Transverse colon (tissue), 4 donors: ENCODE results near the gene USP47. TPM values are rescaled to one million over a fixed set of nuclear protein-coding genes. Genes with fewer than 3 reads are reported as not detected.
A peak's percentile ranks its signal among the peaks of the same experiment; 100 is the strongest.

Experiments used
- DNase-seq: peaks from one replicate; pipeline ENCODE4 v3.0.0-alpha.2; 2019
- H3K27ac ChIP-seq, 4 donors: fragments of 200-600 bp; sonication (generic); 2 replicates each; pipeline ENCODE4 v1.5.1; 2016 to 2018; ENCODE audit warnings: inconsistent platforms in 4 of 4
- H3K27me3 ChIP-seq: fragments of 200-600 bp; sonication (generic); 2 replicates; pipeline ENCODE4 v1.5.1; 2017; ENCODE audit warnings: inconsistent platforms
- H3K36me3 ChIP-seq, 4 donors: fragments of 200-600 bp; sonication (generic); 2 replicates each; pipeline ENCODE4 v1.5.1; 2017 to 2019; ENCODE audit warnings: inconsistent platforms in 4 of 4
- H3K4me1 ChIP-seq, 4 donors: fragments of 200-600 bp; sonication (generic); 2 replicates each; pipeline ENCODE4 v1.5.1; 2017 to 2020; ENCODE audit warnings: inconsistent platforms in 4 of 4
- H3K4me3 ChIP-seq, 4 donors: fragments of 200-600 bp; sonication (generic); 1 replicate in 1 of 4; 2 replicates in 3 of 4; pipeline versions ENCODE4 v1.5.1 to v1.6.1; 2017 to 2019; ENCODE audit warnings: inconsistent platforms in 4 of 4
- H3K9me3 ChIP-seq, 2 donors: fragments of 200-600 bp; sonication (generic); 2 replicates each; pipeline ENCODE4 v1.5.1; 2017 to 2019; ENCODE audit warnings: inconsistent platforms in 2 of 2
- EP300 ChIP-seq: sonication (generic); formaldehyde crosslinking; IDR thresholded peaks from one replicate; pipeline ENCODE4 v1.6.1; 2017; ENCODE audit warnings: antibody characterized with exemption, low read depth
- POLR2A ChIP-seq: fragments of 450-650 bp; IDR thresholded peaks from one replicate; pipeline ENCODE4 v1.6.1; 2016; ENCODE audit warnings: antibody characterized with exemption, mild to moderate bottlenecking, moderate library complexity
- POLR2AphosphoS5 ChIP-seq, 3 donors: sonication (generic); formaldehyde crosslinking; IDR thresholded peaks; one replicate each; pipeline ENCODE4 v1.6.1; 2016; ENCODE audit warnings: antibody characterized with exemption in 3 of 3
- WGBS, 2 donors: methylation state at CpG; one replicate each; pipeline ENCODE4 v1.1.5; 2018; ENCODE audit warnings: low coverage in 1 of 2; 5-methylcytosine and 5-hydroxymethylcytosine counted together
- in situ Hi-C, 4 donors: fragments of 200-750 bp; cut with MboI; loops; one replicate each; pipeline versions ENCODE4 v1.15.0 to v1.15.1; 2017; ENCODE audit warnings: low sequenced_read_pairs in 3 of 4, low pct_ligation_motif_present in 1 of 4, low pct_unique_long_range_greater_than_20kb in 1 of 4
- intact Hi-C: fragments of 100-400 bp; cut with DNase I; formaldehyde crosslinking; loops from one replicate; pipeline ENCODE4 v1.15.1; 2023; ENCODE audit warnings: low total_unique reads
- total RNA-seq, 4 donors: library from RNA; depleted of rRNA; stranded (reverse); fragments of >200 nt; gene quantifications; one replicate each; pipeline ENCODE4 v1.1.0, GENCODE V29; 2016
- TF ChIP-seq, protein P1 (sequence below), 5 experiments: fragments of 200-600 bp in 3 of 5; fragments of 450-650 bp in 2 of 5; sonication (generic) in 3 of 5; IDR thresholded peaks; 1 replicate in 2 of 5; 2 replicates in 3 of 5; pipeline ENCODE4 v1.5.1; 2016 to 2017; ENCODE audit warnings: antibody characterized with exemption in 5 of 5, inconsistent platforms in 3 of 5, mild to moderate bottlenecking in 2 of 5, moderate library complexity in 1 of 5

The USP47 gene
- total RNA-seq, 4 donors from 2014 or later = 42.6 to 85.1 (median 57.3) TPM

DNA sequence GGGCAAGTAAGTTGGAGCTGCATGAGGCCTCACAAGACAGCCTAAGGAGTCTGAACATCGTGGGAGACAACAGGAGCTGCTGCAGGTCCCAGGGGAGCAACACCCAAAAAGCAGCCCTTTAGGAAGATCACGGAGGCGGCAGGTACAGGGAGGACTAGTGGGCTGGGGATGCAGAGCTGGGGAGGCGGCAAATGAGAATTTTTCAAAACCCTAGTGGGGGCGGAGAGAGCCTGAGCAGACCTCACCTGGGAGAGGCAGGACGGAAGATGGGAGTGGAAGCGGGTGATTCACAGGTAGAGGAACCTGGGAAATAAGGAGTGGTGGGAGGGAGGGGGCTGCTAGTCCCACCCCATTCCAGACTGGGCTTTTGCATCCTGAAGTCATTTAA is 124.6 kb downstream of the USP47 start:
- TF ChIP-seq POLR2A = no peak
- no peak for TF ChIP-seq POLR2AphosphoS5 (IDR thresholded peaks at IDR 0.05)
- TF ChIP-seq, protein P1, sequence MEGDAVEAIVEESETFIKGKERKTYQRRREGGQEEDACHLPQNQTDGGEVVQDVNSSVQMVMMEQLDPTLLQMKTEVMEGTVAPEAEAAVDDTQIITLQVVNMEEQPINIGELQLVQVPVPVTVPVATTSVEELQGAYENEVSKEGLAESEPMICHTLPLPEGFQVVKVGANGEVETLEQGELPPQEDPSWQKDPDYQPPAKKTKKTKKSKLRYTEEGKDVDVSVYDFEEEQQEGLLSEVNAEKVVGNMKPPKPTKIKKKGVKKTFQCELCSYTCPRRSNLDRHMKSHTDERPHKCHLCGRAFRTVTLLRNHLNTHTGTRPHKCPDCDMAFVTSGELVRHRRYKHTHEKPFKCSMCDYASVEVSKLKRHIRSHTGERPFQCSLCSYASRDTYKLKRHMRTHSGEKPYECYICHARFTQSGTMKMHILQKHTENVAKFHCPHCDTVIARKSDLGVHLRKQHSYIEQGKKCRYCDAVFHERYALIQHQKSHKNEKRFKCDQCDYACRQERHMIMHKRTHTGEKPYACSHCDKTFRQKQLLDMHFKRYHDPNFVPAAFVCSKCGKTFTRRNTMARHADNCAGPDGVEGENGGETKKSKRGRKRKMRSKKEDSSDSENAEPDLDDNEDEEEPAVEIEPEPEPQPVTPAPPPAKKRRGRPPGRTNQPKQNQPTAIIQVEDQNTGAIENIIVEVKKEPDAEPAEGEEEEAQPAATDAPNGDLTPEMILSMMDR (IDR thresholded peaks at IDR 0.05) = no peak
- TF ChIP-seq EP300 = no peak
- H3K4me1 ChIP-seq = peaks cover 0 to 3% (median 0%) of the 10 kb centered on the region in 4 donors
- no peak overlapping the region for H3K4me3 ChIP-seq
- H3K27ac ChIP-seq = no peak overlapping the region
- H3K9me3 ChIP-seq = no peaks in the 10 kb centered on the region
- DNase-seq = no peak
- no peaks in the 10 kb centered on the region for H3K36me3 ChIP-seq
- intact Hi-C loops (no loop called here), in situ Hi-C loops (no loop called here)
- H3K27me3 ChIP-seq = no peaks in the 10 kb centered on the region
- 89 to 90% methylated on average over 7 of the region's 7 CpGs for WGBS, 2 donors

DNA sequence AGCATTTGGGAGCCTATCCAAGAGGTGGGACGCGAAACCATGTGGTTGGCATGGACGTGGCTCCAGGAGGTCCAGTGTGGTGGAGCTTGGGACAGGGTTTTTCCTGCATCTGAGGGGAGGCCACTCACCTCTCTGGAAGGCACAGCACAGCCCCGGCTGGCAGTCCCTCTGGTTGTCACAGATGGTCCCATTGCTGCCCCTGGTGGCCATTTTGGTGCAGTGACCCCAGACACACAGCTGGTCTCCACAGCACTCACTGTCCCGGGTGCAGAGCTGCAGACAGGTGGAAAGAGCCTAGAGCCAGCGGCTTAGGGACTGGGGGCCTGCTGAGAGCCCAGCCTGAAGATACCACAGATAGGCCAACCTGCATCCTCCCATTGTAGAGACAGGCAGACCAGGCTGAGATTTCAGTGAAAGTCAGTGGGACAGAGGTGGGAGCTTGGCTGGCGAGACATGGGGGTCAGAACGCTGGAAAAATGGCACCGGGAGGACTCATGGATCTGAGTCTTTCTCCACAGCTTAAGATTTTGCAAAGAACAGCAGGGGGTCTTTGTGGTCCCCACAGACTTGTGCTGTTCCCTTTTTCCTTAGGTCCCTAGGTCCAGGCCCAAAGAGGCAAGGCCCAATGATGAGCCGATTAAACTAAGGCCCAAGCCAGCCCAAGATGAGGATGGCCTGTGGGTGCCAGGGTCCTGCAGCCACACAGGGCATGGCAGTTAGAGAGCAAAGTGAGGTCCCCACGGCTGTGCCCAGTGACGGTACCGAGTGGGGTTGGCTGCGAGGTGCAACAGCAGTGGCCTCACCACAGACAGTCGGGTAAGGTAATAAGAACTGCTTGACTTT is 125.3 kb downstream of the USP47 start:
- Histone ChIP-seq H3K9me3 (no peaks in the 10 kb centered on the region), H3K36me3 (no peaks in the 10 kb centered on the region), H3K27me3 (no peaks in the 10 kb centered on the region), H3K4me1 (peaks cover 0 to 6% (median under 1%) of the 10 kb centered on the region in 4 donors), H3K4me3 (no peak overlapping the region), H3K27ac (no peak overlapping the region)
- peak; percentile 67 for DNase-seq
- in situ Hi-C loops (no loop called here), intact Hi-C loops (no loop called here)
- 71 to 100% methylated on average over 1 to 14 of the region's 15 CpGs for WGBS, 2 donors
- TF ChIP-seq POLR2AphosphoS5 (IDR thresholded peaks at IDR 0.05) (no peak), POLR2A (no peak)
- TF ChIP-seq, protein P1 (IDR thresholded peaks at IDR 0.05) = peak; percentile 51 to 76 (median 68)

DNA sequence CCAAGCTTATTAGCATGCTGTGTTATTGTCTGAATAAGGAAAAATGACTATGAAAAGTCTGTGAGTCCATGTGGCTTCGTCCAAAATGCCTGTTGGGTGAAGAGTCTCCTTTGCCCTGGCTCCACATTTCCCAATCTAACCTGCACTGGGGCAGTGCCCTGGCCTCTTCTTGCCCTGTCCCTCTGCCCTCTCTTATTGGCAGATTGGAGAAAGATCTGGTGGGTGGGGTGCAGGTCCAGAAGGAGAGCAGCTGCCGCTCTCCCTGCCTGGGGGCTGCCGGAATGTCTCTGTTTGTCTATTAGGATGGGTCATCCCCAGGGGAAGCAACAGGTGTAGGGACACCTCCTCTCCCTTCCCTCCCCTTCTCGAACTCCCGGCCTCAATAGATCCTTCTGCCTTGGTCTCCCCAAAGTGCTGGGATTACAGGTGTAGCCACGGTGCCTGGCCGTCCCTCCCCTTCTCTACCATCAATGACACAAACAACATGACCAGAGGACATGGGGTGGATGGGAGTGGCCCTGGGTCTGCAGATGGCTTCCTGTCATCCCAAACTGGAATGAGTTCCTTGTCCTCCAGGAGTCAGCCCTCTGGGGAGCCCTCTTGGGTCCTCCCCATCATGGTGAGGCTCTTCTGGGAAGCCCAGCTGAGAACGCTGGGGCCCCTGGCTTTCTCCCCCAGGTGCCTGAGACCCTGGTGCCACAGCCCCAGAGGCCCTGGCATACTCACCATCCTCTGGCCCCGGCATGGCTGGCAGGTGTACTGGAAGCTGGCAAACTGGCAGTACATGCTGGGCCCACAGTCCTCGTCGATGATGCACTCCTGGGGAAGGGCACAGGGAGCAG is 126.1 kb downstream of the USP47 start:
- WGBS, 2 donors = 92% methylated on average over 10 of the region's 11 CpGs; no CpG with 5 or more reads in 1 of the 2 donors
- intact Hi-C loops = no loop called here
- Histone ChIP-seq H3K36me3 (no peaks in the 10 kb centered on the region), H3K4me1 (peaks cover 3 to 13% (median 6%) of the 10 kb centered on the region in 4 donors), H3K27ac (no peak overlapping the region), H3K27me3 (no peaks in the 10 kb centered on the region), H3K4me3 (no peak overlapping the region), H3K9me3 (no peaks in the 10 kb centered on the region)
- DNase-seq = no peak
- TF ChIP-seq, protein P1 (IDR thresholded peaks at IDR 0.05) = no peak
- TF ChIP-seq EP300 = no peak
- TF ChIP-seq POLR2AphosphoS5 (IDR thresholded peaks at IDR 0.05) = no peak
- no peak for TF ChIP-seq POLR2A
- in situ Hi-C loops = no loop called here
